Measurements from ENCODE around the gene NKIRAS2.
"Not testable (repeated sequence)": the region's sequence is repeated elsewhere in the genome, so short reads cannot be mapped to it uniquely, and the experiment has no call there.

DNA sequence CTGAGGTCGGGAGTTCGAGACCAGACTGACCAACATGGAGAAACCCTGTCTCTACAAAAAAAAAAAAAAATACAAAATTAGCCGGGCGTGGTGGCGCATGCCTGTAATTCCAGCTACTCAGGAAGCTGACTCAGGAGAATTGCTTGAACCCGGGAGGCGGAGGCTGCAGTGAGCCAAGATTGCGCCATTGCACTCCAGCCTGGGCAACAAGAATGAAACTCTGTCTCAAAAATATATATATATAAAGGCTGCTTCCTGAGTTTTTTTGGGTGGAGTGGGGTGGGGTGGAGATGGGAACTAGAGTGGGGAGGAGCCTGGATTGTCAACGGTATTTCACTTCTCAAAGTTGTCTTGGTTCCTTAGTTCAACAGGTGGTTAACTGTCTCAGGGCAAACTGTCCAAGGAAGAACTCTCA, 9.6 kb upstream of the NKIRAS2 start:
- TF ChIP-seq, protein P1, sequence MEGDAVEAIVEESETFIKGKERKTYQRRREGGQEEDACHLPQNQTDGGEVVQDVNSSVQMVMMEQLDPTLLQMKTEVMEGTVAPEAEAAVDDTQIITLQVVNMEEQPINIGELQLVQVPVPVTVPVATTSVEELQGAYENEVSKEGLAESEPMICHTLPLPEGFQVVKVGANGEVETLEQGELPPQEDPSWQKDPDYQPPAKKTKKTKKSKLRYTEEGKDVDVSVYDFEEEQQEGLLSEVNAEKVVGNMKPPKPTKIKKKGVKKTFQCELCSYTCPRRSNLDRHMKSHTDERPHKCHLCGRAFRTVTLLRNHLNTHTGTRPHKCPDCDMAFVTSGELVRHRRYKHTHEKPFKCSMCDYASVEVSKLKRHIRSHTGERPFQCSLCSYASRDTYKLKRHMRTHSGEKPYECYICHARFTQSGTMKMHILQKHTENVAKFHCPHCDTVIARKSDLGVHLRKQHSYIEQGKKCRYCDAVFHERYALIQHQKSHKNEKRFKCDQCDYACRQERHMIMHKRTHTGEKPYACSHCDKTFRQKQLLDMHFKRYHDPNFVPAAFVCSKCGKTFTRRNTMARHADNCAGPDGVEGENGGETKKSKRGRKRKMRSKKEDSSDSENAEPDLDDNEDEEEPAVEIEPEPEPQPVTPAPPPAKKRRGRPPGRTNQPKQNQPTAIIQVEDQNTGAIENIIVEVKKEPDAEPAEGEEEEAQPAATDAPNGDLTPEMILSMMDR (IDR thresholded peaks at IDR 0.05): not testable (repeated sequence)
- not testable (repeated sequence) for TF ChIP-seq POLR2A (IDR thresholded peaks at IDR 0.05)

Measured in esophagus squamous epithelium (tissue), 4 donors.